Right atrium auricular region (tissue), 2 donors: ENCODE measurements around the gene LRFN2. TPM values are rescaled to one million over a fixed set of nuclear protein-coding genes. Genes with fewer than 3 reads are reported as not detected.

Source experiments
- DNase-seq: peaks from one replicate; pipeline ENCODE4 v3.0.0-alpha.2; 2019; ENCODE audit warnings: low spot score
- H3K27ac ChIP-seq, 2 donors: fragments of 200-600 bp; sonication (generic); 1 replicate in 1 of 2; 2 replicates in 1 of 2; pipeline ENCODE4 v1.5.1; 2016 to 2019
- H3K27me3 ChIP-seq, 2 donors: fragments of 200-600 bp; sonication (generic); one replicate each; pipeline versions ENCODE4 v1.5.1 to v1.6.0; 2017 to 2019
- H3K36me3 ChIP-seq: fragments of 200-600 bp; sonication (generic); one replicate; pipeline ENCODE4 v1.5.1; 2016
- H3K4me1 ChIP-seq, 2 donors: fragments of 200-600 bp; sonication (generic); one replicate each; pipeline versions ENCODE4 v1.5.1 to v1.6.0; 2017 to 2019
- H3K4me3 ChIP-seq, 2 donors: fragments of 200-600 bp; sonication (generic); 1 replicate in 1 of 2; 2 replicates in 1 of 2; pipeline ENCODE4 v1.5.1; 2017 to 2019; ENCODE audit warnings: mild to moderate bottlenecking in 1 of 2, moderate library complexity in 1 of 2
- H3K9me3 ChIP-seq, 2 donors: fragments of 200-600 bp; sonication (generic); one replicate each; pipeline ENCODE4 v1.5.1; 2019
- CTCF ChIP-seq, 2 donors: fragments of 200-600 bp; sonication (generic); IDR thresholded peaks; one replicate each; pipeline ENCODE4 v1.5.1; 2019; ENCODE audit warnings: antibody characterized with exemption in 2 of 2
- total RNA-seq, 2 donors: library from RNA; depleted of rRNA; stranded (reverse); fragments of >200 nt; gene quantifications; one replicate each; pipeline ENCODE4 v1.1.0, GENCODE V29; 2016

Gene LRFN2
- total RNA-seq, 2 donors from 2014 or later, result not detected

- H3K4me3 ChIP-seq, result no peak overlapping the region
- H3K4me1 ChIP-seq, result no peaks in the 10 kb centered on the region
- H3K36me3 ChIP-seq, result no peaks in the 10 kb centered on the region
- no peaks in the 10 kb centered on the region for H3K27me3 ChIP-seq
- no peak for DNase-seq
- no peak overlapping the region for H3K27ac ChIP-seq
- TF ChIP-seq CTCF (IDR thresholded peaks at IDR 0.05), result no peak
- no peaks in the 10 kb centered on the region for H3K9me3 ChIP-seq
Observed at GRCh38 chr6:40485300-40485699, 101.9 kb downstream of the LRFN2 start.

- no peaks in the 10 kb centered on the region for H3K4me1 ChIP-seq
- DNase-seq, result no peak
- no peak overlapping the region for H3K27ac ChIP-seq
- no peaks in the 10 kb centered on the region for H3K27me3 ChIP-seq
- H3K9me3 ChIP-seq, result no peaks in the 10 kb centered on the region
- H3K4me3 ChIP-seq, result no peak overlapping the region
- TF ChIP-seq CTCF (IDR thresholded peaks at IDR 0.05), result no peak
- H3K36me3 ChIP-seq, result no peaks in the 10 kb centered on the region
Observed at GRCh38 chr6:40484066-40484465, 103.1 kb downstream of the LRFN2 start.

- Histone ChIP-seq H3K27me3 (no peaks in the 10 kb centered on the region), H3K4me3 (no peak overlapping the region), H3K36me3 (no peaks in the 10 kb centered on the region), H3K9me3 (no peaks in the 10 kb centered on the region), H3K27ac (no peak overlapping the region), H3K4me1 (peaks cover 0 to 4% of the 10 kb centered on the region in 2 donors)
- DNase-seq, result no peak
- no peak for TF ChIP-seq CTCF (IDR thresholded peaks at IDR 0.05)
Observed at GRCh38 chr6:40482532-40482931, 104.6 kb downstream of the LRFN2 start.

- H3K36me3 ChIP-seq, result no peaks in the 10 kb centered on the region
- no peak overlapping the region for H3K27ac ChIP-seq
- H3K27me3 ChIP-seq, result no peaks in the 10 kb centered on the region
- no peaks in the 10 kb centered on the region for H3K9me3 ChIP-seq
- H3K4me3 ChIP-seq, result no peak overlapping the region
- no peak for TF ChIP-seq CTCF (IDR thresholded peaks at IDR 0.05)
- no peak for DNase-seq
- H3K4me1 ChIP-seq, result peaks cover 0 to 7% of the 10 kb centered on the region in 2 donors
Observed at GRCh38 chr6:40480678-40481077, 106.5 kb downstream of the LRFN2 start.

- TF ChIP-seq CTCF (IDR thresholded peaks at IDR 0.05), result no peak
- no peak for DNase-seq
- Histone ChIP-seq H3K4me3 (no peak overlapping the region), H3K9me3 (no peaks in the 10 kb centered on the region), H3K4me1 (peaks cover 0 to 7% of the 10 kb centered on the region in 2 donors), H3K27ac (no peak overlapping the region), H3K36me3 (no peaks in the 10 kb centered on the region), H3K27me3 (no peaks in the 10 kb centered on the region)
Observed at GRCh38 chr6:40479706-40480105, 107.5 kb downstream of the LRFN2 start.
